ENCODE measurements around the gene KCP.

Gene KCP

GRCh38 chr7:128922496-128923410 is 12.2 kb upstream of the KCP start:
- TF ChIP-seq ELF4 (IDR thresholded peaks at IDR 0.05): no peak
- no peak for TF ChIP-seq BHLHE40 (IDR thresholded peaks at IDR 0.05; ENCODE audit: borderline replicate concordance)
- TF ChIP-seq SUZ12 (IDR thresholded peaks at IDR 0.05): no peak
- no peak for TF ChIP-seq ZNF384 (IDR thresholded peaks at IDR 0.05)
- TF ChIP-seq TARDBP (IDR thresholded peaks at IDR 0.05): no peak
- TF ChIP-seq CTBP1 (IDR thresholded peaks at IDR 0.05; ENCODE audit: borderline replicate concordance): no peak
- TF ChIP-seq FOXA1 (IDR thresholded peaks at IDR 0.05): no peak
- TF ChIP-seq FOXK2 (IDR thresholded peaks at IDR 0.05): no peak
- ChIA-PET CTCF (interaction anchor here (0.6 kb wide), 1 partner anchor 17 kb away, joined by 4 read pairs; no protein-coding TSS in a partner anchor), POLR2A (interaction anchor here (0.5 kb wide), 1 partner anchor 123 kb away, joined by 3 read pairs; no protein-coding TSS in a partner anchor)
- DNase-seq (ENCODE audit: extremely low spot score): no peak

GRCh38 chr7:128921866-128922440 is 11.4 kb upstream of the KCP start:
- TF ChIP-seq NFRKB (IDR thresholded peaks at IDR 0.05) (no peak), TARDBP (IDR thresholded peaks at IDR 0.05) (no peak), ARNT (IDR thresholded peaks at IDR 0.05) (no peak), BHLHE40 (IDR thresholded peaks at IDR 0.05; ENCODE audit: borderline replicate concordance) (no peak), L3MBTL2 (conservative IDR thresholded peaks at IDR 0.05) (no peak), FOXM1 (IDR thresholded peaks at IDR 0.05; ENCODE audit: borderline replicate concordance) (no peak), SUZ12 (IDR thresholded peaks at IDR 0.05) (no peak), HDGF (IDR thresholded peaks at IDR 0.05; ENCODE audit: borderline replicate concordance) (no peak), ZNF384 (IDR thresholded peaks at IDR 0.05) (no peak), FOXK2 (IDR thresholded peaks at IDR 0.05) (no peak)
- DNase-seq (ENCODE audit: extremely low spot score): no peak
- CTCF ChIA-PET: interaction anchor here (0.5 to 0.6 kb wide), 2 partner anchors 18 to 105 kb away, joined by 3 to 4 read pairs; no protein-coding TSS in a partner anchor
- POLR2A ChIA-PET: no interaction called here

- POLR2A ChIA-PET: no interaction called here
- no peak for DNase-seq (ENCODE audit: extremely low spot score)
- CTCF ChIA-PET: interaction anchor here (1.5 kb wide), 1 partner anchor 170 kb away, joined by 6 read pairs; no protein-coding TSS in a partner anchor
- no peak for TF ChIP-seq NFRKB (IDR thresholded peaks at IDR 0.05)
- no peak for TF ChIP-seq BHLHE40 (IDR thresholded peaks at IDR 0.05; ENCODE audit: borderline replicate concordance)
- TF ChIP-seq L3MBTL2 (conservative IDR thresholded peaks at IDR 0.05): no peak
- no peak for TF ChIP-seq ARNT (IDR thresholded peaks at IDR 0.05)
- no peak for TF ChIP-seq LEF1 (IDR thresholded peaks at IDR 0.05; ENCODE audit: borderline replicate concordance)
- no peak for TF ChIP-seq ELF4 (IDR thresholded peaks at IDR 0.05)
- TF ChIP-seq PKNOX1 (IDR thresholded peaks at IDR 0.05): no peak
- TF ChIP-seq CTBP1 (IDR thresholded peaks at IDR 0.05; ENCODE audit: borderline replicate concordance): no peak
- no peak for TF ChIP-seq SP1 (IDR thresholded peaks at IDR 0.05)
- TF ChIP-seq FOXA1 (IDR thresholded peaks at IDR 0.05): no peak
- TF ChIP-seq FOXM1 (IDR thresholded peaks at IDR 0.05; ENCODE audit: borderline replicate concordance): no peak
- no peak for TF ChIP-seq TARDBP (IDR thresholded peaks at IDR 0.05)
Measured at GRCh38 chr7:128920913-128921582, 10.5 kb upstream of the KCP start.

GRCh38 chr7:128919881-128920799 is 9.6 kb upstream of the KCP start:
- no peak for DNase-seq (ENCODE audit: extremely low spot score)
- TF ChIP-seq BHLHE40 (IDR thresholded peaks at IDR 0.05; ENCODE audit: borderline replicate concordance) (no peak), ELF4 (IDR thresholded peaks at IDR 0.05) (no peak), FOXM1 (IDR thresholded peaks at IDR 0.05; ENCODE audit: borderline replicate concordance) (no peak), ZNF384 (IDR thresholded peaks at IDR 0.05) (no peak), PKNOX1 (IDR thresholded peaks at IDR 0.05) (no peak), ARNT (IDR thresholded peaks at IDR 0.05) (no peak), HDGF (IDR thresholded peaks at IDR 0.05; ENCODE audit: borderline replicate concordance) (no peak), CTBP1 (IDR thresholded peaks at IDR 0.05; ENCODE audit: borderline replicate concordance) (no peak), TARDBP (IDR thresholded peaks at IDR 0.05) (no peak)
- ChIA-PET POLR2A (no interaction called here), CTCF (interaction anchor here (1.0 to 1.5 kb wide), 2 partner anchors 171 to 172 kb away, joined by 3 to 6 read pairs; no protein-coding TSS in a partner anchor)

- DNase-seq (ENCODE audit: extremely low spot score): no peak
- TF ChIP-seq SUZ12 (IDR thresholded peaks at IDR 0.05): no peak
- TF ChIP-seq ZNF384 (IDR thresholded peaks at IDR 0.05): no peak
- TF ChIP-seq HDGF (IDR thresholded peaks at IDR 0.05; ENCODE audit: borderline replicate concordance): no peak
- TF ChIP-seq LEF1 (IDR thresholded peaks at IDR 0.05; ENCODE audit: borderline replicate concordance): no peak
- no peak for TF ChIP-seq BHLHE40 (IDR thresholded peaks at IDR 0.05; ENCODE audit: borderline replicate concordance)
- TF ChIP-seq FOXA1 (IDR thresholded peaks at IDR 0.05): no peak
- no peak for TF ChIP-seq ARNT (IDR thresholded peaks at IDR 0.05)
- TF ChIP-seq PKNOX1 (IDR thresholded peaks at IDR 0.05): no peak
- no peak for TF ChIP-seq NFRKB (IDR thresholded peaks at IDR 0.05)
- TF ChIP-seq TARDBP (IDR thresholded peaks at IDR 0.05): no peak
- no peak for TF ChIP-seq SP1 (IDR thresholded peaks at IDR 0.05)
- TF ChIP-seq FOXM1 (IDR thresholded peaks at IDR 0.05; ENCODE audit: borderline replicate concordance): no peak
- TF ChIP-seq ELF4 (IDR thresholded peaks at IDR 0.05): no peak
- TF ChIP-seq CTBP1 (IDR thresholded peaks at IDR 0.05; ENCODE audit: borderline replicate concordance): no peak
- TF ChIP-seq L3MBTL2 (conservative IDR thresholded peaks at IDR 0.05): no peak
- no peak for TF ChIP-seq FOXK2 (IDR thresholded peaks at IDR 0.05)
- POLR2A ChIA-PET: no interaction called here
- CTCF ChIA-PET: interaction anchor here (1.0 kb wide), 1 partner anchor 173 kb away, joined by 3 read pairs; no protein-coding TSS in a partner anchor
Measured at GRCh38 chr7:128919241-128919640, 8.7 kb upstream of the KCP start.
